Measurements from ENCODE around the gene HSF2. TPM values are rescaled to one million over a fixed set of nuclear protein-coding genes. Genes with fewer than 3 reads are reported as not detected.

The HSF2 gene
- total RNA-seq, 4 donors from 2014 or later, result 6.9 to 21.5 (median 11.4) TPM

DNA sequence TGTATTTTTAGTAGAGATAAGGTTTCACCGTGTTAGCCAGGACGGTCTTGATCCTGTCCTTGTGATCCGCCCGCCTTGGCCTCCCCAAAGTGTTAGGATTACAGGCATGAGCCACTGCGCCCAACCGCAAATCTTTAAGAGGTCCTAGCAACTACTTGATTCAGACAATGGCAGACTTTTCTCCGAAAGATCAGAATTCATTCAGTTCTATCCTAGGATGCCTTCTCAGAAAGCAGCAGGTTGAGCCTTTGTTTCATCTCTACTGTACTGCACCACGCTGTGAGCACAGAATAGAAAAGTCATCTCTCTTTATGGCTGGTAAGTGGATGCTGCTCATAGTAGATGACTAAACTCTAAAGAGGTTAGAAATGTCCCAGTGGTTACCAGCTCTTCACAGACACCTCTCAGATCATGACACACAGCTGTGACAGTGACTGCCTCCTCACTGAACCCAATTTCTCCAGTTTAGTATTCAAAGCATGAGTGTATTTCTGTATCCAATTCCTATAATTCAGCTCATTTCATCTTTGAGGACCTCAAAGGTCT is 6.0 kb upstream of the HSF2 start:
- Histone ChIP-seq H3K4me3 (no peak overlapping the region), H3K4me1 (no peaks in the 10 kb centered on the region), H3K27me3 (no peaks in the 10 kb centered on the region), H3K27ac (no peak overlapping the region), H3K9me3 (no peaks in the 10 kb centered on the region), H3K36me3 (no peaks in the 10 kb centered on the region)
- DNase-seq, result no peak
- TF ChIP-seq POLR2A (IDR thresholded peaks at IDR 0.05), result no peak
- TF ChIP-seq, protein P1, sequence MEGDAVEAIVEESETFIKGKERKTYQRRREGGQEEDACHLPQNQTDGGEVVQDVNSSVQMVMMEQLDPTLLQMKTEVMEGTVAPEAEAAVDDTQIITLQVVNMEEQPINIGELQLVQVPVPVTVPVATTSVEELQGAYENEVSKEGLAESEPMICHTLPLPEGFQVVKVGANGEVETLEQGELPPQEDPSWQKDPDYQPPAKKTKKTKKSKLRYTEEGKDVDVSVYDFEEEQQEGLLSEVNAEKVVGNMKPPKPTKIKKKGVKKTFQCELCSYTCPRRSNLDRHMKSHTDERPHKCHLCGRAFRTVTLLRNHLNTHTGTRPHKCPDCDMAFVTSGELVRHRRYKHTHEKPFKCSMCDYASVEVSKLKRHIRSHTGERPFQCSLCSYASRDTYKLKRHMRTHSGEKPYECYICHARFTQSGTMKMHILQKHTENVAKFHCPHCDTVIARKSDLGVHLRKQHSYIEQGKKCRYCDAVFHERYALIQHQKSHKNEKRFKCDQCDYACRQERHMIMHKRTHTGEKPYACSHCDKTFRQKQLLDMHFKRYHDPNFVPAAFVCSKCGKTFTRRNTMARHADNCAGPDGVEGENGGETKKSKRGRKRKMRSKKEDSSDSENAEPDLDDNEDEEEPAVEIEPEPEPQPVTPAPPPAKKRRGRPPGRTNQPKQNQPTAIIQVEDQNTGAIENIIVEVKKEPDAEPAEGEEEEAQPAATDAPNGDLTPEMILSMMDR (IDR thresholded peaks at IDR 0.05), result no peak

DNA sequence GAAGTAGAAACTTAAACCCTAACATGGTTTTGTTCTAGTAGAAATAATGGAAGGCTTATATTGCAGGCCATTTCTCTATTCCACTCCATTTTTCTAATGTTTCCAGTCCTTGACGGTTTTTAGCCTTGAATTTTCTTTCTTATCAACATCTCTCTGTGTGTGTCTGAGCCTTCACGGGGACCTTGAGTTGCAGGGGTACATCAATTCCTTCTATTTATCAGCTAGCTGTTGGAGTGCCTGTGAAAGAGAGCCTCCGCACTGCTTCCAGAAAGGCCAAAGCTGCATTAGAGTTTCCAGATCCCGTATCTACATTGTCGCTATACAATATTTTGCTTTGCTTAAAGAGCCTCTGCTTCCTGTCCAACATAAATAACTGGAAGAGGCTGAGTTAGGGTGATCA is 5.4 kb upstream of the HSF2 start:
- no peaks in the 10 kb centered on the region for H3K4me1 ChIP-seq
- H3K27ac ChIP-seq, result no peak overlapping the region
- no peaks in the 10 kb centered on the region for H3K36me3 ChIP-seq
- no peaks in the 10 kb centered on the region for H3K9me3 ChIP-seq
- H3K4me3 ChIP-seq, result no peak overlapping the region
- no peak for DNase-seq
- H3K27me3 ChIP-seq, result no peaks in the 10 kb centered on the region
- TF ChIP-seq POLR2A (IDR thresholded peaks at IDR 0.05), result no peak
- TF ChIP-seq, protein P1 (IDR thresholded peaks at IDR 0.05), result no peak

DNA sequence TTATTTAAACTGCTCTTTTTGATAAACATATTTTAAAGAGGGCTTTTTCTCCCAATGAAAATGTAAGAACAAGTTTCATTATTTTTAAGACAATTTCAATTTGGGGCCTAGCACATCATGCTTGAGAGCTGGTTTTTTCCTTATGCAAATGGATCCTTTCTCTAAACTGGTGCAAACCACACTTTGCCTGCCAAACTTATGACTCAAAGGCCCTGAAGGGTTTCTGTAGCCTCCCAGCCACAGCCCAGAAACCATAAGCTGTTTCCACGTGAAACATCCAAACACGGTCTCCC is 451 bp upstream of the HSF2 start:
- Histone ChIP-seq H3K36me3 (no peaks in the 10 kb centered on the region), H3K9me3 (no peaks in the 10 kb centered on the region), H3K27ac (peak overlapping the region; percentile 29 to 84 (median 74)), H3K27me3 (no peaks in the 10 kb centered on the region), H3K4me3 (peak overlapping the region; percentile 76 to 88 (median 83)), H3K4me1 (peaks cover 0 to 10% (median 2%) of the 10 kb centered on the region in 4 donors)
- TF ChIP-seq POLR2A (IDR thresholded peaks at IDR 0.05), result no peak
- TF ChIP-seq, protein P1 (IDR thresholded peaks at IDR 0.05), result no peak
- DNase-seq, result no peak

DNA sequence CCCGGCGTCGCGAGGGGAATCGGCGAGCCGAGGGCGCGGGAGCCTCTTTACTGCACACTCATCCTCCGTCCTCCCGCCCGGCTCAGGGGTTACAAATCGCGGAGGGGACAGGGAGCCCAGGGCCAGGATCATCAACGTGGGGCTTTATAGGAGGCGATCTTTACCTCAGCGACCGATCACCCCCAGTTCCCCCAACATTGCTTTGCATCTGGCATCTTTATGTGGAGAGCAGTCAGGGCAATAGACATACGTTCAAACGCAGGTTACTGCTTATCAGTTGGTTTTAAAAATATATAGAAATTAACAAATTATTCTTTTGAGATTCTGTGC is 634 bp downstream of the HSF2 start:
- TF ChIP-seq, protein P1 (IDR thresholded peaks at IDR 0.05), result no peak
- TF ChIP-seq POLR2A (IDR thresholded peaks at IDR 0.05), result no peak
- Histone ChIP-seq H3K9me3 (no peaks in the 10 kb centered on the region), H3K4me3 (peak overlapping the region; percentile 76 to 88 (median 83)), H3K27me3 (no peaks in the 10 kb centered on the region), H3K27ac (peak overlapping the region; percentile 66 to 84 (median 79)), H3K36me3 (no peaks in the 10 kb centered on the region), H3K4me1 (peaks cover 0 to 10% (median 2%) of the 10 kb centered on the region in 4 donors)
- peak in 1 of 3 donors; percentile 61 for DNase-seq

DNA sequence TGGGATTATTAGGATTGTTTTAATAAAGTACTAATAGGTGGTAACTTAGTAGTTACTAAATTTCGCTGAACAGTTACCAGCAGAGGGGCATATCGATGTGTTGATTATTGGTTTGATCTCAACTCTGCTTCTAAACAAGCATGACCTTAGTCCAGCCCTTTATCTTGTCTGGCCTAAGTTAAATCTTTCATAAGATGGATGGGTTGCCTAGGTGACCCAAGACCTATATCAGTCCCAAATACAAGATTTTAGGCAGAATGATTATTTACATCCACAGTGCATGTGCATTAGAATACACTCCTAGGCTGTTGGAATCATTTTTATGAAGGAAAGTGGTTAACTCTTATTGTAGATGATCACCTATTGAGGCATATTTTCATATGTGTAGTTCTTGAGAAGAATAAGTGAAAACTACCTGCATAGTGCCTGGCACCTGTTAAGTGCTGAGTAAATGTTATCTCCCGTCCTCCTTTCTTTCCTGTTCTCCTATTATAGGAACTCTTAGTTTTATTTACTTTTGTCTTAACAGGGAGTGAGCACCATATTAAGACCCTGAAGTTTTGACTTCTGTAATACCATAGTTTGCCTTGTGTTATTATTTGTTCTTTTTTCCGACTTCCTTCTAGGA is 1.1 kb downstream of the HSF2 start:
- Histone ChIP-seq H3K9me3 (no peaks in the 10 kb centered on the region), H3K4me1 (peaks cover 0 to 10% (median 2%) of the 10 kb centered on the region in 4 donors), H3K27me3 (no peaks in the 10 kb centered on the region), H3K27ac (no peak overlapping the region), H3K4me3 (peak overlapping the region; percentile 76 to 88 (median 83)), H3K36me3 (no peaks in the 10 kb centered on the region)
- DNase-seq, result no peak
- TF ChIP-seq POLR2A (IDR thresholded peaks at IDR 0.05), result no peak
- TF ChIP-seq, protein P1 (IDR thresholded peaks at IDR 0.05), result no peak
